Keratinocyte (primary cell): ENCODE measurements around the gene RAD18. TPM values are rescaled to one million over a fixed set of nuclear protein-coding genes. Genes with fewer than 3 reads are reported as not detected.

Experiments
- DNase-seq: peaks from one replicate; pipeline ENCODE4 v3.0.0-alpha.2; 2011; ENCODE audit warnings: low read depth, missing footprints, low spot score
- FAIRE-seq: peaks from 2 replicates; lab custom pipeline; 2011; peaks lifted over from hg19 to GRCh38; lab: Jason Lieb, UNC
- H2AFZ ChIP-seq: 2 replicates; pipeline ENCODE4 v1.6.0; 2012; ENCODE audit warnings: low read length, control low read depth, inconsistent platforms; ENCODE audit not compliant: control insufficient read depth
- H3K27ac ChIP-seq: 2 replicates; pipeline ENCODE4 v1.5.1; 2011; ENCODE audit warnings: low read length; ENCODE audit not compliant: control insufficient read depth, insufficient read depth
- H3K27me3 ChIP-seq: 3 replicates; pipeline ENCODE4 v1.6.0; 2011; ENCODE audit warnings: low read length; ENCODE audit not compliant: control insufficient read depth, insufficient read depth; ENCODE audit errors: extremely low read depth
- H3K36me3 ChIP-seq, 2 experiments: 2 replicates in 1 of 2; 3 replicates in 1 of 2; pipeline ENCODE4 v1.5.1; 2011; ENCODE audit warnings: low read length in 2 of 2, mild to moderate bottlenecking in 1 of 2; ENCODE audit not compliant: control insufficient read depth in 2 of 2, insufficient read depth in 2 of 2; ENCODE audit errors: extremely low read depth in 1 of 2
- H3K4me1 ChIP-seq: 3 replicates; pipeline ENCODE4 v1.5.1; 2011; ENCODE audit warnings: low read length; ENCODE audit not compliant: control insufficient read depth, insufficient read depth; ENCODE audit errors: extremely low read depth
- H3K4me2 ChIP-seq: 3 replicates; pipeline ENCODE4 v1.6.0; 2011; ENCODE audit warnings: low read depth, low read length; ENCODE audit not compliant: control insufficient read depth, insufficient read depth; ENCODE audit errors: extremely low read depth
- H3K4me3 ChIP-seq, 3 experiments: fragments of 200-600 bp in 1 of 3; sonication (generic) in 1 of 3; 2 replicates in 2 of 3; 3 replicates in 1 of 3; pipeline ENCODE4 v1.5.1; 2011 to 2016; ENCODE audit warnings: low read length in 3 of 3, mild to moderate bottlenecking in 3 of 3, control low read depth in 2 of 3, inconsistent platforms in 1 of 3, low read depth in 1 of 3, mixed read lengths in 1 of 3, mixed run types in 1 of 3, moderate library complexity in 1 of 3; ENCODE audit not compliant: control insufficient read depth in 2 of 3, insufficient read depth in 2 of 3; ENCODE audit errors: extremely low read depth in 1 of 3
- H3K79me2 ChIP-seq: 2 replicates; pipeline ENCODE4 v1.6.0; 2012; ENCODE audit warnings: low read length; ENCODE audit not compliant: control insufficient read depth, insufficient read depth
- H3K9ac ChIP-seq: 3 replicates; pipeline ENCODE4 v1.6.0; 2011; ENCODE audit warnings: low read length; ENCODE audit not compliant: control insufficient read depth, insufficient read depth; ENCODE audit errors: extremely low read depth
- H3K9me1 ChIP-seq: 3 replicates; pipeline ENCODE4 v1.6.0; 2011; ENCODE audit warnings: low read length; ENCODE audit not compliant: control insufficient read depth, insufficient read depth; ENCODE audit errors: extremely low read depth
- H3K9me3 ChIP-seq: 2 replicates; pipeline ENCODE4 v1.5.1; 2012; ENCODE audit warnings: low read depth, low read length; ENCODE audit not compliant: control insufficient read depth
- H4K20me1 ChIP-seq: 3 replicates; pipeline ENCODE4 v1.6.0; 2011; ENCODE audit warnings: low read length; ENCODE audit not compliant: control insufficient read depth, insufficient read depth; ENCODE audit errors: extremely low read depth
- EZH2 ChIP-seq: IDR thresholded peaks from one replicate; pipeline ENCODE4 v1.6.1; 2012; ENCODE audit warnings: inconsistent platforms, mild to moderate bottlenecking, low read length, moderate library complexity
- dilution Hi-C: fragments of 300-500 bp; cut with MboI; formaldehyde crosslinking; loops from one replicate; pipeline ENCODE4 v1.7.0; 2020; ENCODE audit warnings: low sequenced_read_pairs; ENCODE audit not compliant: extremely low pct_ligation_motif_present
- polyA plus RNA-seq, 5 experiments: library from polyadenylated mRNA; depleted of rRNA in 3 of 5; stranded (reverse) in 3 of 5; stranded (forward) in 1 of 5; unstranded in 1 of 5; fragments of >200 nt; gene quantifications; 1 replicate in 1 of 5; 2 replicates in 3 of 5; 3 replicates in 1 of 5; pipeline versions ENCODE4 v1.2.1 to v1.2.3, GENCODE V29; 2011 to 2012; ENCODE audit warnings: missing spikeins in 2 of 5, low read depth in 1 of 5, low replicate concordance in 1 of 5
- TF ChIP-seq, protein P1 (sequence below), 3 experiments: IDR thresholded peaks in 1 of 3; conservative IDR thresholded peaks in 1 of 3; optimal IDR thresholded peaks in 1 of 3; 2 replicates in 2 of 3; 3 replicates in 1 of 3; pipeline versions ENCODE3 to v1.5.1; 2011; ENCODE audit warnings: low read length in 3 of 3, mild to moderate bottlenecking in 3 of 3, moderate library complexity in 2 of 3, control low read depth in 1 of 3, inconsistent platforms in 1 of 3; ENCODE audit not compliant: insufficient read depth in 2 of 3; ENCODE audit errors: extremely low read depth in 1 of 3

RAD18 gene
- polyA plus RNA-seq, 1 donor (not counting 4 experiments of a cell fraction or from before 2014, with no cell fraction given) = 16.0 TPM

DNA sequence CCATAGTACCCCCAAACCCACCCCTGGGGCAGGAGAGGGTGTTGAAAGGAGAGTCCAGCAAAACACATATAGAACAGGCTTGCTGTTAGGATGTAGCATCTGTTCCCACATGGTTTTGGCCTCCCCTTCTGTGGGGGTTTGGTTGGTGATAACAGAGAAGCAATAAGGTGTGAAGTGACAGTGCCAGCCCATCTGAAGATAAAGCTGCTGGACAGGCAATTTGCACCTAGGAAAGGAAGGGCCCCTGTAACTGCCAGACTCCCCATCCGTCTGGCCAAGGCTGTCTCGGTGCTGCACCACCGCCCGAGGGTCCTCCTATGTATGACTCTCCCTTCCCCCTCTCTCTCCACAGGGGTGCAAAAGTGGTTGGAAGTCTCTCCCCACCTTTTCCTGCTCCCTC, 99.4 kb downstream of the RAD18 start:
- H3K9me3 ChIP-seq = no peaks in the 10 kb centered on the region
- H3K27ac ChIP-seq = no peak overlapping the region
- H3K4me2 ChIP-seq = no peak overlapping the region
- no peaks in the 10 kb centered on the region for H3K9me1 ChIP-seq
- no peaks in the 10 kb centered on the region for H3K27me3 ChIP-seq
- DNase-seq (no peak), FAIRE-seq (no peak)
- H4K20me1 ChIP-seq = no peaks in the 10 kb centered on the region
- dilution Hi-C loops = no loop called here
- no peaks in the 10 kb centered on the region for H3K36me3 ChIP-seq
- TF ChIP-seq, protein P1, sequence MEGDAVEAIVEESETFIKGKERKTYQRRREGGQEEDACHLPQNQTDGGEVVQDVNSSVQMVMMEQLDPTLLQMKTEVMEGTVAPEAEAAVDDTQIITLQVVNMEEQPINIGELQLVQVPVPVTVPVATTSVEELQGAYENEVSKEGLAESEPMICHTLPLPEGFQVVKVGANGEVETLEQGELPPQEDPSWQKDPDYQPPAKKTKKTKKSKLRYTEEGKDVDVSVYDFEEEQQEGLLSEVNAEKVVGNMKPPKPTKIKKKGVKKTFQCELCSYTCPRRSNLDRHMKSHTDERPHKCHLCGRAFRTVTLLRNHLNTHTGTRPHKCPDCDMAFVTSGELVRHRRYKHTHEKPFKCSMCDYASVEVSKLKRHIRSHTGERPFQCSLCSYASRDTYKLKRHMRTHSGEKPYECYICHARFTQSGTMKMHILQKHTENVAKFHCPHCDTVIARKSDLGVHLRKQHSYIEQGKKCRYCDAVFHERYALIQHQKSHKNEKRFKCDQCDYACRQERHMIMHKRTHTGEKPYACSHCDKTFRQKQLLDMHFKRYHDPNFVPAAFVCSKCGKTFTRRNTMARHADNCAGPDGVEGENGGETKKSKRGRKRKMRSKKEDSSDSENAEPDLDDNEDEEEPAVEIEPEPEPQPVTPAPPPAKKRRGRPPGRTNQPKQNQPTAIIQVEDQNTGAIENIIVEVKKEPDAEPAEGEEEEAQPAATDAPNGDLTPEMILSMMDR (optimal IDR thresholded peaks at IDR 0.05 in 1 of 3, IDR thresholded peaks at IDR 0.05 in 1 of 3, conservative IDR thresholded peaks at IDR 0.05 in 1 of 3; ENCODE audit: extremely low read depth in 1 of 3, insufficient read depth in 2 of 3, low read length in 3 of 3) = no peak
- TF ChIP-seq EZH2 = no peak
- H3K4me1 ChIP-seq = peaks cover 11% of the 10 kb centered on the region
- H3K79me2 ChIP-seq = no peaks in the 10 kb centered on the region
- no peak overlapping the region for H3K4me3 ChIP-seq
- H2AFZ ChIP-seq = no peak overlapping the region
- no peak overlapping the region for H3K9ac ChIP-seq

DNA sequence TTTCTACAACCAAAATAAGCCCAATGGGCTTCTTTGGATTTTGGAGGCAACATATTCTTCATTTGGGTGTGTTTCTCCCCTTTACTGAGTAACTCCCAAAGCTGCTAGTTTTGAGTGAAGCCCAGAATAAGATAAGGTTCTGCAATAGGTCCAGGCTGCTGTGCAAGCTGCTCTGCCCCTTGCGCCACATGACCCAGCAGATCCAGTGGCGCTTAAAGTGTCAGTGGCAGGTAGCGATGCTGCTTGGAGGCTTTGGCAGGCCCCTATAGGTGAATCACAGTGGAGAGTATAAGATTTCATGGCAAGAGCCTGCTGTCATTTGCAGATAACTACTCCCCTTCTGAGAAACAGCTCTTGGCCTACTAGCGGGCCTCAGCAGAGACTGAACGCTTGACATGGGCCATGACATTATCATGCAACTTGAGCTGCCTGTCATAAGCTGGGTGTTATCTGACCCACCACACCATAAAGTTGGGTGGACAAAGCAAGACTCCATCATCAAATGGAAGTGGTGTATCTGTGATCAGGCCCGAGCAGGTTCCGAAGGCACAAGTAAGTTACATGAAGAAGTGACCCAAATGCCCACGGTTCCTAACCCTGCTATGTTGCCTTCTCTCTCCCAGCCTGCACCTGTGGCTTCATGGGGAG, 105.4 kb downstream of the RAD18 start:
- dilution Hi-C loops = no loop called here
- no peak for FAIRE-seq
- TF ChIP-seq, protein P1 (optimal IDR thresholded peaks at IDR 0.05 in 1 of 3, IDR thresholded peaks at IDR 0.05 in 1 of 3, conservative IDR thresholded peaks at IDR 0.05 in 1 of 3; ENCODE audit: extremely low read depth in 1 of 3, insufficient read depth in 2 of 3, low read length in 3 of 3) = no peak
- TF ChIP-seq EZH2 = no peak

More for the DNA sequence above, 105.4 kb downstream of the RAD18 start:
- no peak overlapping the region for H3K4me3 ChIP-seq
- no peaks in the 10 kb centered on the region for H3K9me1 ChIP-seq
- DNase-seq = no peak
- no peaks in the 10 kb centered on the region for H4K20me1 ChIP-seq
- peaks cover 0 to 4% of the 10 kb centered on the region in 2 experiments for H3K36me3 ChIP-seq
- H3K27ac ChIP-seq = no peak overlapping the region
- no peaks in the 10 kb centered on the region for H3K9me3 ChIP-seq
- no peak overlapping the region for H2AFZ ChIP-seq
- H3K79me2 ChIP-seq = no peaks in the 10 kb centered on the region
- no peaks in the 10 kb centered on the region for H3K4me1 ChIP-seq
- no peak overlapping the region for H3K9ac ChIP-seq
- no peaks in the 10 kb centered on the region for H3K27me3 ChIP-seq
- H3K4me2 ChIP-seq = no peak overlapping the region
